GM06990 (cell line): ENCODE data around the gene TNFSF12.

Source experiments
- DNase-seq: peaks from one replicate; pipeline ENCODE4 v3.0.0-alpha.2; 2011; ENCODE audit not compliant: insufficient read length; ENCODE audit errors: extremely low read depth
- H3K27me3 ChIP-seq: replicated peaks from 2 replicates; pipeline ENCODE4 v1.6.0; 2011; ENCODE audit warnings: low read length; ENCODE audit not compliant: control insufficient read depth, insufficient read depth
- H3K36me3 ChIP-seq: 2 replicates; pipeline ENCODE4 v1.5.1; 2011; ENCODE audit warnings: low read length; ENCODE audit not compliant: control insufficient read depth, insufficient read depth
- H3K4me3 ChIP-seq: replicated peaks from 2 replicates; pipeline ENCODE4 v1.5.1; 2011; ENCODE audit warnings: low read depth, mild to moderate bottlenecking, control low read depth, low read length
- TF ChIP-seq, protein P1 (sequence below): IDR thresholded peaks from 2 replicates; pipeline ENCODE4 v1.5.1; 2011; ENCODE audit warnings: low read length, control low read depth, mild to moderate bottlenecking, inconsistent platforms; ENCODE audit not compliant: insufficient read depth, poor library complexity, severe bottlenecking

The TNFSF12 gene, protein sequence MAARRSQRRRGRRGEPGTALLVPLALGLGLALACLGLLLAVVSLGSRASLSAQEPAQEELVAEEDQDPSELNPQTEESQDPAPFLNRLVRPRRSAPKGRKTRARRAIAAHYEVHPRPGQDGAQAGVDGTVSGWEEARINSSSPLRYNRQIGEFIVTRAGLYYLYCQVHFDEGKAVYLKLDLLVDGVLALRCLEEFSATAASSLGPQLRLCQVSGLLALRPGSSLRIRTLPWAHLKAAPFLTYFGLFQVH

GRCh38 chr17:7548585-7549400 lies at the start of gene TNFSF12:
Gene TNFSF12 (plus strand): TSS chr17:7549058. CDS start chr17:7549154, 96 bp downstream.
- peak within 1 kb of the TSS; percentile 61 for H3K4me3 ChIP-seq
- TF ChIP-seq, protein P1, sequence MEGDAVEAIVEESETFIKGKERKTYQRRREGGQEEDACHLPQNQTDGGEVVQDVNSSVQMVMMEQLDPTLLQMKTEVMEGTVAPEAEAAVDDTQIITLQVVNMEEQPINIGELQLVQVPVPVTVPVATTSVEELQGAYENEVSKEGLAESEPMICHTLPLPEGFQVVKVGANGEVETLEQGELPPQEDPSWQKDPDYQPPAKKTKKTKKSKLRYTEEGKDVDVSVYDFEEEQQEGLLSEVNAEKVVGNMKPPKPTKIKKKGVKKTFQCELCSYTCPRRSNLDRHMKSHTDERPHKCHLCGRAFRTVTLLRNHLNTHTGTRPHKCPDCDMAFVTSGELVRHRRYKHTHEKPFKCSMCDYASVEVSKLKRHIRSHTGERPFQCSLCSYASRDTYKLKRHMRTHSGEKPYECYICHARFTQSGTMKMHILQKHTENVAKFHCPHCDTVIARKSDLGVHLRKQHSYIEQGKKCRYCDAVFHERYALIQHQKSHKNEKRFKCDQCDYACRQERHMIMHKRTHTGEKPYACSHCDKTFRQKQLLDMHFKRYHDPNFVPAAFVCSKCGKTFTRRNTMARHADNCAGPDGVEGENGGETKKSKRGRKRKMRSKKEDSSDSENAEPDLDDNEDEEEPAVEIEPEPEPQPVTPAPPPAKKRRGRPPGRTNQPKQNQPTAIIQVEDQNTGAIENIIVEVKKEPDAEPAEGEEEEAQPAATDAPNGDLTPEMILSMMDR = no peak
- H3K27me3 ChIP-seq = no peaks in the 10 kb centered on the region
- DNase-seq = peak; percentile 64
- no peaks in the 10 kb centered on the region for H3K36me3 ChIP-seq

- DNase-seq = no peak
- H3K27me3 ChIP-seq = no peaks in the 10 kb centered on the region
These were observed 49.7 kb upstream of the TNFSF12 start for GRCh38 chr17:7499161-7499560.

GRCh38 chr17:7501729-7502128 lies 47.1 kb upstream of the TNFSF12 start:
- H3K36me3 ChIP-seq = peaks cover 54% of the 10 kb centered on the region
- H3K4me3 ChIP-seq = no peak overlapping the region
- no peaks in the 10 kb centered on the region for H3K27me3 ChIP-seq
- TF ChIP-seq, protein P1 = no peak
- no peak for DNase-seq

More at GRCh38 chr17:7499161-7499560, 49.7 kb upstream of the TNFSF12 start:
- no peak overlapping the region for H3K4me3 ChIP-seq
- peaks cover 67% of the 10 kb centered on the region for H3K36me3 ChIP-seq
- TF ChIP-seq, protein P1 = no peak

DNA sequence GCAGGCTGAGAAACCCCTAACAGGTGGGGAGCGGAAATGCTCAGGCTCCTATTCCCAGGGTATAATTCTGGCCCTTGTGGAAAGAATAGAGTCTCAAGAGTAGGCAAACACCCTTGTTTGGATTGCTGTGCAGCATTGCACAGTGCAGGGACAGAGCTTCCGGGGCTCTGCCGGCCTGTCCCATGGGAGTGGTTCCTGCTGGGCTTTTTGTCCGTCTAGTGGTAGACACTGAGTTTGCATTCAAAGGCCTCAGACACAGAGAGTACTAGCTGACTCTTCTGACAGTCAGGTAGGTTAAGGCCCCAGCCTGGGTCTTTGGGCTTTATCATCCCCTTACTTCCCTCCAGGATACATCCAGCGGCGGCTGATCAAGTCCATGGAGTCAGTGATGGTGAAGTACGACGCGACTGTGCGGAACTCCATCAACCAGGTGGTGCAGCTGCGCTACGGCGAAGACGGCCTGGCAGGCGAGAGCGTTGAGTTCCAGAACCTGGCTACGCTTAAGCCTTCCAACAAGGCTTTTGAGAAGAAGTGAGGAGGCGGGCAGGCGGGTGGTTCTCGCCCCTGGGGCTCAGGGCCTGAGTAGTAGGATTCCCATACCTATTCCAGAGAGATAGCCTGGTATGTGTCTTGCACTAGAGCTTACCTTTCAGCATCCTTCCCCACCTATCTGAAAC lies 46.5 kb upstream of the TNFSF12 start:
- TF ChIP-seq, protein P1 = no peak
- no peak overlapping the region for H3K4me3 ChIP-seq
- no peak for DNase-seq
- H3K36me3 ChIP-seq = peaks cover 50% of the 10 kb centered on the region
- H3K27me3 ChIP-seq = no peaks in the 10 kb centered on the region

DNA sequence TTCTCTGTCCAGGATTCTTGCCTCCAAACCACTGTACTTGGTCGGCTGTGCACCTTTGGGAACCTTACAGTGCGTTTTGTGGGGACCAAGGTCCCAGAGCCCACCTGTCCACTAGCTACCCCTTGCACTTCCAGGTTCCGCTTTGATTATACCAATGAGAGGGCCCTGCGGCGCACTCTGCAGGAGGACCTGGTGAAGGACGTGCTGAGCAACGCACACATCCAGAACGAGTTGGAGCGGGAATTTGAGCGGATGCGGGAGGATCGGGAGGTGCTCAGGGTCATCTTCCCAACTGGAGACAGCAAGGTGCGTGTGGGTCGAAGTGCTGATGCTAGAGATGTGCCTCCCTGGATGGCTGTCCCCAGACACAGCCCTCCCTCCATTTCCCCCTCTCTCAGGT lies 45.9 kb upstream of the TNFSF12 start:
- Histone ChIP-seq H3K36me3 (peaks cover 44% of the 10 kb centered on the region), H3K4me3 (no peak overlapping the region), H3K27me3 (no peaks in the 10 kb centered on the region)
- TF ChIP-seq, protein P1 = peak; percentile 22
- DNase-seq = no peak
